Activated T-cell treated with anti-CD3 and anti-CD28 coated beads, Interleukin-2, amount 50 U/mL, for 72 hours (primary cell): ENCODE data around the gene SLC22A23. TPM values are rescaled to one million over a fixed set of nuclear protein-coding genes. Genes with fewer than 3 reads are reported as not detected.
"Not testable (repeated sequence)": the region's sequence is repeated elsewhere in the genome, so short reads cannot be mapped to it uniquely, and the experiment has no call there.

ENCODE experiments used
- ATAC-seq, 2 donors: fragments of 150-1000 bp; cut with Tn5 transposase; replicated peaks in 1 of 2; 2 replicates each; pipeline ENCODE4 v1.10.0; 2021; ENCODE audit warnings: moderate library complexity in 2 of 2, mild to moderate bottlenecking in 1 of 2
- DNase-seq, 2 donors: peaks; one replicate each; pipeline ENCODE4 v3.0.0; 2021 to 2022; ENCODE audit warnings: mixed read lengths in 1 of 2
- H3K27ac Mint-ChIP-seq: one replicate; pipeline ENCODE4 v1.8.0; 2022; ENCODE audit warnings: mild to moderate bottlenecking, moderate library complexity, mixed read lengths
- H3K27me3 Mint-ChIP-seq: one replicate; pipeline ENCODE4 v1.8.0; 2022; ENCODE audit warnings: low read depth, mixed read lengths
- H3K36me3 Mint-ChIP-seq, 2 donors: one replicate each; pipeline ENCODE4 v1.8.0; 2022; ENCODE audit warnings: mixed read lengths in 2 of 2, mild to moderate bottlenecking in 1 of 2; ENCODE audit not compliant: insufficient read depth in 2 of 2
- H3K4me1 Mint-ChIP-seq: one replicate; pipeline ENCODE4 v1.8.0; 2022; ENCODE audit warnings: low read depth, mixed read lengths
- H3K4me3 Mint-ChIP-seq, 2 donors: one replicate each; pipeline ENCODE4 v1.8.0; 2022; ENCODE audit warnings: mild to moderate bottlenecking in 2 of 2, mixed read lengths in 2 of 2, moderate library complexity in 2 of 2
- H3K9me3 Mint-ChIP-seq, 2 donors: one replicate each; pipeline ENCODE4 v1.8.0; 2022; ENCODE audit warnings: mixed read lengths in 2 of 2
- total RNA-seq, 2 donors: library from RNA; stranded (reverse); gene quantifications; one replicate each; pipeline ENCODE4 v1.2.3, GENCODE V29; 2022

Gene SLC22A23
- total RNA-seq, 2 donors from 2014 or later, result 1.5 to 2.0 TPM

- H3K4me1 Mint-ChIP-seq, result peaks cover under 1% of the 10 kb centered on the region
- DNase-seq (no peak), ATAC-seq (no peak)
- no peaks in the 10 kb centered on the region for H3K36me3 Mint-ChIP-seq
- H3K27me3 Mint-ChIP-seq, result peaks cover 1% of the 10 kb centered on the region
- no peaks in the 10 kb centered on the region for H3K9me3 Mint-ChIP-seq
- no peak overlapping the region for H3K4me3 Mint-ChIP-seq
- no peak overlapping the region for H3K27ac Mint-ChIP-seq
Measured at GRCh38 chr6:3384241-3385143, 72.4 kb downstream of the SLC22A23 start.

- no peaks in the 10 kb centered on the region for H3K36me3 Mint-ChIP-seq
- H3K4me3 Mint-ChIP-seq, result no peak overlapping the region
Measured at GRCh38 chr6:3383525-3383924, 73.3 kb downstream of the SLC22A23 start.

GRCh38 chr6:3382326-3383279, 74.2 kb downstream of the SLC22A23 start:
- H3K36me3 Mint-ChIP-seq, result no peaks in the 10 kb centered on the region
- peaks cover 6% of the 10 kb centered on the region for H3K27me3 Mint-ChIP-seq
- DNase-seq (no peak), ATAC-seq (no peak)
- H3K4me1 Mint-ChIP-seq, result peaks cover 18% of the 10 kb centered on the region
- no peaks in the 10 kb centered on the region for H3K9me3 Mint-ChIP-seq
- no peak overlapping the region for H3K27ac Mint-ChIP-seq
- H3K4me3 Mint-ChIP-seq, result no peak overlapping the region

More at GRCh38 chr6:3383525-3383924, 73.3 kb downstream of the SLC22A23 start:
- no peaks in the 10 kb centered on the region for H3K9me3 Mint-ChIP-seq
- no peak overlapping the region for H3K27ac Mint-ChIP-seq
- H3K27me3 Mint-ChIP-seq, result peaks cover 6% of the 10 kb centered on the region
- DNase-seq (no peak), ATAC-seq (no peak)
- H3K4me1 Mint-ChIP-seq, result peaks cover 9% of the 10 kb centered on the region

GRCh38 chr6:3381233-3381921, 75.5 kb downstream of the SLC22A23 start:
- peaks cover 26% of the 10 kb centered on the region for H3K4me1 Mint-ChIP-seq
- H3K9me3 Mint-ChIP-seq, result no peaks in the 10 kb centered on the region
- H3K4me3 Mint-ChIP-seq, result no peak overlapping the region
- no peak for ATAC-seq
- DNase-seq, result no peak
- H3K27ac Mint-ChIP-seq, result no peak overlapping the region
- no peaks in the 10 kb centered on the region for H3K36me3 Mint-ChIP-seq
- H3K27me3 Mint-ChIP-seq, result peaks cover 11% of the 10 kb centered on the region

GRCh38 chr6:3380344-3381232, 76.3 kb downstream of the SLC22A23 start:
- no peaks in the 10 kb centered on the region for H3K9me3 Mint-ChIP-seq
- H3K4me3 Mint-ChIP-seq, result no peak overlapping the region
- ATAC-seq, result no peak

GRCh38 chr6:3379482-3380060, 77.3 kb downstream of the SLC22A23 start:
- peaks cover 26% of the 10 kb centered on the region for H3K4me1 Mint-ChIP-seq

More at GRCh38 chr6:3380344-3381232, 76.3 kb downstream of the SLC22A23 start:
- Mint-ChIP-seq H3K4me1 (peaks cover 26% of the 10 kb centered on the region), H3K36me3 (no peaks in the 10 kb centered on the region), H3K27ac (no peak overlapping the region), H3K27me3 (peaks cover 11% of the 10 kb centered on the region)
- DNase-seq, result no peak

GRCh38 chr6:3378808-3379207, 78.0 kb downstream of the SLC22A23 start:
- H3K27ac Mint-ChIP-seq, H3K36me3 Mint-ChIP-seq: not testable (repeated sequence)

More at GRCh38 chr6:3379482-3380060, 77.3 kb downstream of the SLC22A23 start:
- Mint-ChIP-seq H3K9me3 (no peaks in the 10 kb centered on the region), H3K27ac (no peak overlapping the region), H3K27me3 (peaks cover 11% of the 10 kb centered on the region), H3K36me3 (no peaks in the 10 kb centered on the region), H3K4me3 (no peak overlapping the region)
- no peak for DNase-seq
- no peak for ATAC-seq

GRCh38 chr6:3378398-3378782, 78.5 kb downstream of the SLC22A23 start:
- Mint-ChIP-seq H3K4me1 (peaks cover 27% of the 10 kb centered on the region), H3K4me3 (peak overlapping the region; percentile 16 to 29), H3K27me3 (peaks cover 11% of the 10 kb centered on the region)
- H3K27ac Mint-ChIP-seq, DNase-seq, H3K9me3 Mint-ChIP-seq, H3K36me3 Mint-ChIP-seq: not testable (repeated sequence)
- peak; percentile 73 to 78 for ATAC-seq

More at GRCh38 chr6:3378808-3379207, 78.0 kb downstream of the SLC22A23 start:
- H3K9me3 Mint-ChIP-seq, DNase-seq, ATAC-seq, H3K4me3 Mint-ChIP-seq: not testable (repeated sequence)
- Mint-ChIP-seq H3K27me3 (peaks cover 11% of the 10 kb centered on the region), H3K4me1 (peaks cover 26% of the 10 kb centered on the region)

- peak; percentile 19 to 34 for ATAC-seq
- no peak for DNase-seq
- H3K9me3 Mint-ChIP-seq, result no peaks in the 10 kb centered on the region
- peaks cover 11% of the 10 kb centered on the region for H3K27me3 Mint-ChIP-seq
- H3K27ac Mint-ChIP-seq, result no peak overlapping the region
- peak overlapping the region; percentile 16 to 29 for H3K4me3 Mint-ChIP-seq
- no peaks in the 10 kb centered on the region for H3K36me3 Mint-ChIP-seq
- H3K4me1 Mint-ChIP-seq, result peaks cover 30% of the 10 kb centered on the region
Measured at GRCh38 chr6:3377536-3378397, 79.1 kb downstream of the SLC22A23 start.

- peaks cover 32% of the 10 kb centered on the region for H3K4me1 Mint-ChIP-seq
- H3K9me3 Mint-ChIP-seq, result no peaks in the 10 kb centered on the region
- ATAC-seq (no peak), DNase-seq (no peak)
- peaks cover 11% of the 10 kb centered on the region for H3K27me3 Mint-ChIP-seq
- H3K36me3 Mint-ChIP-seq, result no peaks in the 10 kb centered on the region
- no peak overlapping the region for H3K27ac Mint-ChIP-seq
- no peak overlapping the region for H3K4me3 Mint-ChIP-seq
Measured at GRCh38 chr6:3376893-3377535, 79.8 kb downstream of the SLC22A23 start.
